ENCODE measurements around the gene NLRP6. TPM values are rescaled to one million over a fixed set of nuclear protein-coding genes. Genes with fewer than 3 reads are reported as not detected.

Gene NLRP6
- total RNA-seq, 1 donor from 2014 or later: not detected

DNA sequence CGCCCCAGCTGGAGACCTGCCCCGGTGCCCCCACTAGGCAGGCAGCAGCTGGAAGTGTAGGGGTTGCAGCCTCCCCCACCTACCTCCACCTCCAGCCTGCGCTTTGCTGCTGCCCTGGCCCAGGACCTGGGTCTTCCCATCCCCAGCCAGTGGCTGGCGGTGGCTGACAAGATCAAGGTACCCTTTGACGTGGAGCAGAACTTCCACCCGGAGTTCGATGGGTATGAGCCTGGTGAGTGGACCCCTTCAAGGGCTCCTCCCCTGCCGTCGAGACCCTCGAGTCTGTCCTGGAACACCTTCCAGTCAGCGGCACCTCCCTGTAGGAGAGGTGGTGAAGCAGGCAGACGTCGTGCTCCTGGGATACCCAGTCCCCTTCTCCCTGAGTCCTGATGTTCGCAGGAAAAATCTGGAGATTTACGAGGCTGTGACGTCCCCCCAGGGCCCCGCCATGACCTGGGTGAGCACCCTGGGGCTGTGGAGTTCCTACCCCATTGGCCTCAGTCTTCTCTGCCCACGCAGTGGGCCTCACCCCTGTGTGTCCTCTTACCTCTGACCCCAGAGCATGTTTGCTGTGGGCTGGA is 15.2 kb downstream of the NLRP6 start:
- no peak for DNase-seq (ENCODE audit: low read depth)

DNA sequence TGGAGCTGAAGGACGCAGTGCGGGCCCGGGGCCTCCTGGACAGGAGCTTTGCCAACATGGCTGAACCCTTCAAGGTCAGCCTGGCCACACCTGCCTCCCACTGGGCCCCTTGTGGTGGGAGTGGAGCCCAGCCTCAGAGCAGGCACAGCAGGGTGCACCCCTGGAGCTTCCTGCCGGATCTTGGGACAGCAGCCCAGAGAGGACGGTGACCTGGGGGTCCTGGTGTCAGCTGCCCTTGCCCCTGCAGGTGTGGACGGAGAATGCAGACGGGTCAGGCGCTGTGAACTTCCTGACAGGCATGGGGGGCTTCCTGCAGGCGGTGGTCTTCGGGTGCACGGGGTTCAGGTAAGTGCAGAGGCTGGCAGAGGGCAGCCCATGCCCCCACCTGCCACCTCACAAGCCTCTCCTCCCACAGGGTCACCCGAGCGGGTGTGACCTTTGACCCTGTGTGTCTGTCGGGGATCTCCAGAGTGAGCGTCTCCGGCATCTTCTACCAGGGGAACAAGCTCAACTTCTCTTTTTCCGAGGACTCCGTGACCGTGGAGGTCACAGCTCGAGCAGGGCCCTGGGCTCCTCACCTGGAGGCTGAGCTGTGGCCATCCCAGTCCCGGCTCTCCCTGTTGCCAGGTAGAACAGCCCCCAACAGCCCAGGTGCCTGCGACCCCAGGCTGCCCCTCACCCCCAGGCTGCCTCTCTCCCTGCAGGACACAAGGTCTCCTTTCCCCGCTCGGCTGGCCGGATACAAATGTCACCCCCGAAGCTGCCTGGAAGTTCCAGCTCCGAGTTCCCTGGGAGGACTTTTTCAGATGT is 15.8 kb downstream of the NLRP6 start:
- DNase-seq (ENCODE audit: low read depth): no peak

DNA sequence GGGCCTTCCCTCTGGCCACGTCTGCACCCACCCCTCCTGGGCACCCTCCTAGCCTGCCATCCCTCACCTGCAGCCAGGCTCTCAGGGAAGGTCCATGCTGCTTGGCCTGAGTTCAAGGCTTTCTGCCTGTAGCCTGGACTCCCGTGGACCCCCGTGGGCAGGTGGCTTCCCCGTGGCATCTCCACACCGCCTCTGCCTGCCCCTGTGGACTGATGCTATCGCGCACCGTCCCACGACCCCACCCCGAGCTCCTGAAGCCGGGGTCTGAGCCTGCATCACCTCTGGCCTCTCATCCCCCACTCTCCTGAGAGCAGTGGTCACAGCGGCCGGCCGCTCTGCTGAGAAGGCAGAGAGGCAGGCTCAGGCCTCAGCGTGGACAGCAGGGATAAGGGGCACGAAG is 16.6 kb downstream of the NLRP6 start:
- DNase-seq (ENCODE audit: low read depth): no peak

DNA sequence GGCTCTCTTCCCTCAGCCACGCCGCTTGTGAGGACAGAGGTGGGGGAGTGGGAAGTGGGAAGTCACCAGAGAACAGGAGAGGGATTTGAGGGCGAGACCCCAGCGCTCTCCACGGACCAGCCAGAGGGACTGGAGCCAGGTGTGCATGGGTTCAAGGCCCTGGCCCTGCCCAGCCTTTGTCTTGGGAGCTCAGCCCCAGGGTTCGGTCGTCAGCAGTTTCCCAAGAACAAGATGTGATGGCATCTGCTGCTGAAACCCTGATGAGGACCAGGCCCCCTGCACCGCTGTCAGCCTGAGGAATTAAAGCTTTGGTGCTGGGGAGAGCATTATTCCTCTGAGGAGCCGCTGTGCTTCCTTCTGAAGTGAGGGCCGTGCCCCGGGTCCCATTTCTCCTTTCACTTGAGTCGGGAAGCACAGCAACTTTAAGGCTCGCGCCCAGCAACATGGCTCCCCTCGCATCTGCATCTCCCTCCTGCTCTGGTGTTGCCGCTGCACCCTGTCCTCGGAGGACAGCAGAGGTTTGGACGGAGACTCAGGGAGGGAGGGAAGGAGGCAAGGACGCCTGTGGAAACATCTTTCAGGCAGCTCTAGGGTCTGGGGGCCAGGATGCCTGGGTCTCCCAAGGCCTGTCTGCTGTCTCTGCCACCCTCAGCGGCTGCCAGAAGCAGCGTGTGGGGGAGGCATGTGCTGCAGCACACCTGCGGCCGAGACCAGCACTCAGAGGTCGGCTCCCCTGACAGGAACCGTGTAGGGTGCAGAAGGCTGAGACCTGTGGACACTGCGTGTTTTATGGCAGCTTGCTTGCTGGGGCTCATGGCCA is 17.4 kb downstream of the NLRP6 start:
- no peak for DNase-seq (ENCODE audit: low read depth)

DNA sequence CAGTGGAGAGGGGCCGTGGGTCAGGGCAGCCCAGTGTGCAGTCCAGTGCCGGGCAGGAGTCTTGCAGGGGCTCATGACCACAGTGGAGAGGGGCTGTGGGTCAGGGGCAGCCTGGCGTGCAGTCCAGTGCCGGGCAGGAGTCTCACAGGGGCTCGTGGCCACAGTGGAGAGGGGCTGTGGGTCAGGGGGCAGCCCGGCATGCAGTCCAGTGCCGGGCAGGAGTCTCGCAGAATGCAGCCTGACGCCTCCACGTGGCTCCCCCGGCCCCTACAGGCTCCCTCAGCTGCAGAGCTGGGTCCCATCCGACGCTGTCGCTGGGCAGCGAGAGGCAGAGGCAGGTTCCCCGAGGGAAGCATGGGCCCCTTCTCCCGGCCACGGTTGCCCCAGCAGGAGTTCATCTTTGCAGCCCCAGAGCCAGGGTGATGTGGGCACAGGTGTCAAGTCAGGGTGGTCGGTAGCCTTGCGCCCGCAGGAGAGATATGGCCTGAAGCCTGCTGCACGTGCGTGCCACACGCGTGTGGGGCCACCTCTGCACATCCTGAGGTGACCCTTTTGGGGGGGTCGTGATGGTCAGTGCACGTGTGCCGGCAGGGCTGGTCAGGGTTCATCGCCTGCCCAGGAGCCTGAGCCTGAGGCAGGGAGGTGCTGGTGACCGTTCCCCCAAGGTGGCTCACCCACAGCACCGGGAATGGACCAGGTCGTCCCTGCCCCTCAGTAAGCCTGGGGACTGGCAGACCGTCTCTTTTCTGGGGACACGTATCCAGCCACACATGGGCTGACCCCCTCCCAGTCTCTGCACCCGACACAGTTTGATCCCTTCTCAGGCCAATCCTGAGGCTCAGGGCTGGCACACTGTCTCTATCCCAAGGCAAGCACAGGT is 18.2 kb downstream of the NLRP6 start:
- DNase-seq (ENCODE audit: low read depth): no peak

DNA sequence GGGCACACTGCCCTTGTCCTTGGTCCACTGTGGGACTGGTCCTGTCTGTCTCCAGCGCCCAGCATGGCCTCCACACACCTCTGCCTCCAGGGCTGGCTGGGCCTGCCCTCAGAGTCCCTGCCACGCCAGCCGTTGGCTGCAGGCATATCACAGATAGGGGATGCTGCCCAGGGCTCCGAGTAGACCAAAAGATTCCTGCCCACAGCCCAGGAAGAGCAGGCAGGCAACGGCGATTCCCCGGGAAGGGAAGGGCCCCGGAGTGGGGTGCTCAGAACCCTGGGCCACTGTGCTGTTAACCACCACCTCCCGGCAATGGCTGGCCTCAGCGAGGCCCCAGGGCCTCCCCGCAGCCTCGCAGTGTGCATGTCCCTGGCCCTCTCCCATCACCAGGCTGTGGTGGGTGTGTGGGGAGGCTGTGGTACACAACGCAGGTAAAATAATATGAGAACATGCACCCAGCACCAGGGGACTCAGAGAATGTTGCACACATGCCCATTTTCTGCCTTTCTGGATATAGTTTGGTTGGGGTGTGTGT is 18.9 kb downstream of the NLRP6 start:
- no peak for DNase-seq (ENCODE audit: low read depth)

DNA sequence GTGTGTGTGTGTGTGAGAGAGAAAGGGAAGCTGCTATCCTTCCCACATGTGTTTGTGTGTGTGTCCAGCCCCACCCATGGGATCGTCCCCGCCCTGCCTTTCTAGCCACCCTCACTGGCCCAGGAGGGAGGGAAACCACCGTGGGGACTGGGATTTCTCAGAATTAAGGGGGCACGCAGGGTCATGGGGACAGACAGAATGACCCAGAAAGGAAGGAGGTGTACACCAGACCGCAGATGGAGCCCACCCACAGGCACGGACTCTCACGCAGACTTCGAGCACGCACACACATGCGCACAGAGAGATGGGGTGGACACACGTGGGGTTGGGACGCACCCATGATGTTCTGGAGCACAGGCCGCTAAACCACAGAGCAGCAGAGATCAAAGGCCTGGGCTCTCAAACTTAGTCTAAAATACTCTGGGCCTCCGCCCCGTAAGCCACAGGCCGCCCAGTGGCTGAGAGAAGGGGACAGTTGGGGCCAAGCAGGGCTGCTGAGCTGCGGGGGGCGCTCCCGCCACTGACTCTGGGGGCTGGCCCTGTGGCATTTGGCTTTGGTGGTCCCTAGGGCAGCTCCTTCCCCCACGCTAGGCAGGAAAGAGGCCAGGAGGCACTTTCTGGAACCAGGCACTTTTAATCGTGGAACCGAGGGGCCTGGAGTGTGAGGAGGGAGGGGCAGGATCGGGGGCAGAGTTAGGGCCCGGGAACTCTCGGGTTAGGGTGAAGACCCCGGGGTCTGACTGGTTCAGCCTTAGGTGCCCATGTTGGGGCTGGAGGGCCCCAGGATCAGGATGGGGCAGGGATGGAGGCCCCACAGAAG is 19.6 kb downstream of the NLRP6 start:
- no peak for DNase-seq (ENCODE audit: low read depth)

DNA sequence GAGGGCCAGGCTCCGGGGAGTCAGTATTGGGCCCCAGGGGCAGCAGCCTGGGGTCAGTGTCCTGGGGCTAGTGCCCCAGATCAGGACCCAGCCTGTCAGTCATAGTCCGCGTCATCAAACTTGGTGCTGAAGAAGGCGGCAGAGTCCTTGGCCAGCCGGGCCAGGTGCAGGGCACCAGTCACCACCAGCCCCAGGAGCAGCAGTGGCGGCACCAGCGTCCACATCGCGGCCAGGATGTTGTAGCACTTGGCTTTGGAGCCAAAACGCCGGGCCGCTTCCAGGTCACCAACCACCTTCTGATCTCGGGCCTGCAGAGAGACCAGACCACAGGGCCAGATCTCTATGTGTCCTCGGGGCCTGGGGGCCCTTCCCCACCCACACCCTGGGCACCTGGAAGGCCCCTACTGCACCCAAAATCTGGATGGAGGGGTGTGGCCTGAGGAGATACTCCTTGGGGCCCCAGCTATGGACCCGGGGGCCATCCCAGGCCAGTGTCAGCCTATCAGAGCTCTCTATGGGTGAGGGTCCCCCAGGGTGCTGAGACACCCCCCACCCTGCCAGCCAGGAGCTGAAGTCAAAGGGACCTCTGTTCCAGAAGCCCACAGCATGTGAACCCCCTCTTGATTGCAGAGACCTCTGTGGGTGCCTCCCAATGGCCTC is 20.3 kb downstream of the NLRP6 start:
- no peak for DNase-seq (ENCODE audit: low read depth)

DNA sequence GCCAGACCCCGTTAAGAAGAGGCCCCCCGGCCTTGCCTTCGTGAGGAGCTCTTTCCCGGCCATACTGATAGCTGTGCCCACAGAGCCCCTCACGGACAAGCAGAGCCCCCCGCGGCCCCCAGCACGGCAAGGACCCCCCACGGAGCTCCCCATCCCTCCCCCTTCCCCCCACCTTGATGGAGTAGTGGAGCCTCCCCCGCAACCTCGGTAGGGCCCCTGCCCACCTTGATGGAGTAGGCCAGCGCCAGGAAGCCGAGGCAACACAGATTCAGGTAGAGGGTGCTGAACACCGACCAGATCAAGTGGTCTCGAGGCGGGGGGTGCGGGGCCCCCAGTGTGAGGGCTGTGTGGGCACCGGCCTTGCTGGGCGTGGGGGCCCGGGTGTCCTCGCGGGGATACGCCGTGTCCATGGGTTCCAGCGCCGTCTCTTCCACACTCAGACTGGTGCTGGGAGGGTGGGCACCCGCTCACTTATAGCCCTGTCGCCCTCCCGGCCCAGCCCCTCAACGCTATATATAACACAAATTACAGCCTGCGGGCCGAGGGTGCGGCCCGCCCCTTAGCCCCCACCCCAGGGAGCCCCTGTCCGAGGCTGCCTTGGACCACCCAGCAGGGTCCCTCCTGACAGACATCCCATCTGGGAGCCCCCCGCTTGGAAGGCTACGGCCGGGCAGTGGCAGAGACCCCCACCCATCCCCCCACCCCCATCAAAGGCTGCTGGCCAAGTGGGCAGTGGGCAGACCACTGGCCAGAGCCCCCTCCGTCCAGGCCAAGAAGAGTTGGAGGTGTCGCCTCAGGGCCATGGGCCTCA is 21.1 kb downstream of the NLRP6 start, which contains the start of gene IFITM5:
IFITM5 (minus strand) TSS at position 446 of the 811 bp plus-strand sequence; CDS start at position 410, 36 bp downstream.
- DNase-seq (ENCODE audit: low read depth): no peak

DNA sequence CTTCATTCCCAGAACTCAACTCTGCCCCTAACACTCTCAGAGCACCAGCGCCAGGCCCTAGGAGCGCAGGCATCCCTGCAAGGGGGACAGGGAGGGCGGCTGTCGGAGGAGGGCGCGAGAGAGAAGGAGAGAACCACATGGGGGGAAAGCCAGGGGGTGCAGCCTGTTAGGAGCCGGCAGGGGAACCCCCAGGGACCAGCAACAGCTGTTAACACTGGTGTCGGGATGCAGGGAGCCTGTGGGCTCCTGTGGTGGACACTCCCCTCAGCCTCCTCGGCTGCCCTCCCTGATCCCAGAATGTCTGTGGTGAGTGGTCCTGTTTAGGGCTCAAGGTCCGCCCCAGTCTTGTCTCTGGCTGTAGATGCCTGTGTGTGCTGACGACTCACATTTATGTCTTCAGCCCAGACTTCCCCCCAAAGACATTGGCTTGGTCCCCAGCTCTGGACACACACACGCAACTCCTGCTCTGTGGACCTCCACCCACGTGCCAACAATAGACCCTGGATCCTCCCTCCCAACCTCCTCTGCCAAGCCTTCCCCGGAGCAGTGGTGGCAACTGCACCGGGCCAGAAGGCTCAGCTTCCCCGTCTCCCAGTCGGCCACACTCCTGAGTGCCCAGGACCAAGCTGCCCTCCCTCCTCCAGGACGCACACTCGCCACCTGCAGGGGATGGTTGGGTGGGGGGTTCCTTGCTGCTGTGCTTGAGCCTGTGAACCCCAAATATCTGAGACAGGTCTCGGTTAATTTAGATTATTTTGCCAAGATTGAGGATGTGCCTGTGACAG is 21.9 kb downstream of the NLRP6 start:
- no peak for DNase-seq (ENCODE audit: low read depth)

DNA sequence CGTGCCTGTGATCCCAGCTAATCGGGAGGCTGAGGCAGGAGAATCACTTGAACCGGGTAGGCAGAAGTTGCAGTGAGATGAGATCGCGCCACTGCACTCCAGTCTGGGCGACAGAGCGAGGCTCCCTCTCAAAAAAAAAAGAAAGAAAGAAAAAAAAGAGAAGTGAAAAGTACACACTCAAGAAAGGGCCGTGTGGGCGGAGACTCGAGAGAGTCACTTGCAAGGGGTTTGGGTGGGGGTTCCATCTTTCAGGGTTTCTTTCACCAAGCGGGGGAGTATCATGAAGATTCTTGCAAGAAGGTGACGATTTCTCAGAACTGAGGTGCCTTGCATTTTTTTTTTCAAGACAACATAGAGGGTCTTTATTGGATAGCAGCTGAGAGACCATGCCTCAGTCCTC is 25.2 kb downstream of the NLRP6 start:
- no peak for DNase-seq (ENCODE audit: low read depth)

DNA sequence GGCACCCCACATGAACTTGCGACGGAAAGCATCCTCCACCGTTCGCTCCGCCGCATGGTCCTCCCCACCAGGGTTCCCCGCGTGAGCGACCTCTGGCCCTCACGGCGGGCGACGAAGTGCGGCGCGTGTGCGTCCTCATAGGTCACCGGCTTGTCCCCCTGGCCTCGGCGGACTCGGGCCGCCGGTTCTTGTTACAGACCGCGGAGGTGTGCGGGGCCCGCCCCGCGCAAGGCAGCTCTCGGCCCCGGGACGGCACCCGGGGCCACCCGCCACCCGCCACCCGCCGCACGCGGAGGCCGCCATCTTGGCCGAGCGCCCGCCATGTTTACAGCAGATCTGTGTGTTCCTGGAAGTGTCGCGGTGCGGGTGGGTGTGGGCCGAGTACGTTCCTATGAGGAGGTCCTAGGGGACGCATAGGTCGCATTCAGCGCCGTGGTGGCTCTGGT is 25.9 kb downstream of the NLRP6 start:
- no peak for DNase-seq (ENCODE audit: low read depth)

DNA sequence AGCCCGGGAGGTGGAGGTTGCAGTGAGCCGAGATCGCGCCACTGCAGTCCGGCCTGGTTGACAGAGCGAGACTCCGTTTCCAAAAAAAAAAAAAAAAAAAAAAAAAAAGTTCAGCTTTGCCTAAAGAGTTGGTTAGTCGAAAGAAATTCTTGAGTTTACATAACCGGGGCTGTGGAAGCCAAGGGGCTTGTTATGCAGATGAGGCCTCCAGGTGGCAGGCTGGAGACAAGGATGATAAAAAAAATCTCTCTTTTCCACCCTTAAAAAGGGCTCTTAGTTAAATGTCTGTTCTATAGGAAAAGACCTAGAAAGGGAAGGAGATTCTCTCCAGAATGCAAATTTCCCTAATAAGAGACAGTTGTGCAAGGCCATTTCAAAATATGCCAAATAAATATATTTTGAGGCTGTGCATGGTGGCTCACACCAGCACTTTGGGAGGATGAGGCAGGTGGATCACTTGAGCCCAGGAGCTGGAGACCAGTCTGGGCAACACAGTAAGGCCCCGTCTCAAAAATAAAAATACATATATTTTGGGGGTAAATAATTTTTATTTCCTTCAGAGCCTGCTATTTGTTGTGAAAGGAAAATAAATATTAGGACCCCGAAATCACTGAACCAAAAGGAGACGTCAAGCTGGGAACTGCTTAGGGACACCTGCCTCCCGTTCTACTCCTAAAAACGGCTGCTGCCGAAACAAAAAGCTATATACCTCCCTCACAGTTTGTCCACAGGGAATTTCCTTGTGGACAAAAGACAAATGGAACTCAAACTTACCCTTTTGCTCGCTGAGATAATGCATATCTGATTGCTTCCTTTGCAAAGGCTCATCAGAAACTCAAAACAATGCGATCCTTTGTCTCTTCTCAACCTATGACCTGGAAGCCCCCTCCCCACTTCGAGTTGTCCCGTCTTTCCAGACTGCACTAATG is 27.0 kb downstream of the NLRP6 start:
- DNase-seq (ENCODE audit: low read depth): peak; percentile 64

DNA sequence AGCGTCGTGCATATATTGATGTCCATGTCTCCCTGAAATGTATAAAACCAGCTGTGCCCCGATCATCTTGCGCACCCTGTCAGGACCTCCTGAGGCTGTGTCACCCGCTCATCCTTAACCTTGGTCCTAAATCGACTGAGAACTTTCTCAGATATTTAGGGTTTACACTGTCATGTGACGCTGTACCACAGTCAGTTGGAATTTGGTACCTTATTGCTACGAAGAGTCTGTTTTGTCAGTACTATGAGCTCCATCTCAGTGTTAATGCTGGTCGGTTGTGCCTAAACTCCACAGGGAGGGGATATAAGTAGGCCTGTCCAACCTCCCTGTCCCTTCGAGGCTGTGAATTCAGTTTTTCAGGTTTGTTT is 27.6 kb downstream of the NLRP6 start:
- DNase-seq (ENCODE audit: low read depth): no peak

DNA sequence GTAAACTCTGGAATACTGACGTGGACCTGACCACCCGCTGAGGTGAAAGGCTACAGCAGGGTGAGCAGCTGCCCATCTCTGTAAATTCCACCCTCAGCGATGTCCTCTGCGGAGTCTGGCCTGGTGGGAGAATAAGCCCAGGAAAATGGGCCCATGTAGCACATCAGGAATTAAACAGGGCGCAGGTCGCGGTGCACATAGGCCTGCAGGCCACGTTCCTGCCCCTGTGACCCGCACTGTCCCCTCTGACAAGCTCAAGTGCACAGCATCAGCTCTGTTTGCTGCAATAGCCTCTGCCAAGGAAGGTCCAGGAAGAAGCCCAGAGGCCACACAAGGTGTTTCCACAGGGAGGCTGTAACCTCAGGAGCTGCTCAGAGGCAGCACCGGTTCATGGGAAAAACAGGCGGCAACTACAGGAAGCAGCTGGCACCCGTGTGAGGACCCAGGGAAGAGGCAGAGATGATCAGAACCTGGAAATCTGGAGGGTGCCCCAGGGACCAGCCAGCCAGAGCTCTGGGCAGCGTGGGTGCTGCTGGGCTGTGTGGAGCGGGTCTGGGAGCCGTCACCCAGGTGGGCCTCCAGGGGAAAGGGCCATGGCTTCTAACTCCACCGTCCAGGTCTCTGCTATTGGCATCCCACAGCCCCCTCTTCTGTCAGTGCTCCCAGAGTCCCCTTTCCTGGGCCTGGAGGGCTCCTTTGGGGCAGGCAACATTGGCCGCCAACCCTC is 28.6 kb downstream of the NLRP6 start:
- no peak for DNase-seq (ENCODE audit: low read depth)
